Tibial nerve (tissue), 4 donors: ENCODE results near the gene CRAT.

Source experiments
- CTCF ChIP-seq, 5 experiments: fragments of 200-600 bp in 3 of 5; fragments of 450-650 bp in 2 of 5; sonication (generic) in 3 of 5; IDR thresholded peaks; one replicate each; pipeline ENCODE4 v1.5.1; 2016 to 2019; ENCODE audit warnings: antibody characterized with exemption in 5 of 5, mild to moderate bottlenecking in 3 of 5, moderate library complexity in 2 of 5
- EP300 ChIP-seq, 2 donors: sonication (generic); formaldehyde crosslinking; IDR thresholded peaks; one replicate each; pipeline ENCODE4 v1.6.1; 2017; ENCODE audit warnings: antibody characterized with exemption in 2 of 2, mild to moderate bottlenecking in 1 of 2
- POLR2A ChIP-seq, 2 donors: fragments of 450-650 bp; IDR thresholded peaks; one replicate each; pipeline ENCODE4 v1.6.1; 2017; ENCODE audit warnings: antibody characterized with exemption in 2 of 2, mild to moderate bottlenecking in 2 of 2, moderate library complexity in 2 of 2

DNA sequence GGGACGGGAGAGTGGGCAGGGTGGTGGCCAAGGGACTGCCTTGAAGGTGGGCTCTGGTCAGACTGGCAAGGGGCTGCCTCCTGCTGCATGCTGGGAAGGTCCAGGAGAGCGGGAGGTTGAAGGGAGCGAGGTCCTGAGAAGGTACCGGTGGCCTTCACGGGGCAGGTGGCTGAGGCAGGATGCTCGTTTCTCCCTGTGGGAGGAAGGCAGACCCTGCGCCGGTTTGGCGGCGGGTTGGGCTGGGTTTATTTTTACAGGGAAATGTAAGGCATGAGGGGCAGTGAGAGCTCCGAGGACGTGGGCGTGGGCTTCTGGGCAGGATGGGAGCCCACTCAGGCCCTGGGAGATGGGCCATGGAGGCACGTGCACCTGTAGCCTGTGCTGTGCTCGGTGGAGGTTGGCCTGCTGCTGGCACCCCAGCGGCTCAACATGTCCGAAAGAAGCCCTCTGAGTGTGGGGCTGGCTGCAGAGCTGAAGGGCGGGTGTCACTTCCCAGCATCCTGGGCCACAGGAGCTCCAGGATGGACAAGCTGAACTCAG lies 40.1 kb upstream of the CRAT start:
- TF ChIP-seq CTCF (IDR thresholded peaks at IDR 0.05): no peak
- TF ChIP-seq POLR2A (IDR thresholded peaks at IDR 0.05): no peak
- no peak for TF ChIP-seq EP300 (IDR thresholded peaks at IDR 0.05)
